GM12891 (cell line): Measurements from ENCODE around the gene LIMA1.
"Not testable (repeated sequence)": the region's sequence is repeated elsewhere in the genome, so short reads cannot be mapped to it uniquely, and the experiment has no call there.

Experiments used
- POLR2A ChIP-seq: IDR thresholded peaks from 2 replicates; pipeline ENCODE4 v1.6.1; 2011; ENCODE audit warnings: low read depth, low read length, control low read depth
- POLR2AphosphoS5 ChIP-seq: IDR thresholded peaks from 2 replicates; pipeline ENCODE4 v1.6.1; 2011; ENCODE audit warnings: low read depth, low read length, control low read depth
- SPI1 ChIP-seq: IDR thresholded peaks from 2 replicates; pipeline ENCODE4 v1.6.1; 2011; ENCODE audit warnings: low read depth, low read length, control low read depth
- TAF1 ChIP-seq: IDR thresholded peaks from 2 replicates; pipeline ENCODE4 v1.6.1; 2011; ENCODE audit warnings: low read depth, low read length, control low read depth

GRCh38 chr12:50290692-50291091 lies 7.4 kb upstream of the LIMA1 start:
- TF ChIP-seq POLR2A, SPI1, POLR2AphosphoS5, TAF1: not testable (repeated sequence)
